Measurements from ENCODE around the gene CACNA1B.
"Not testable (repeated sequence)": the region's sequence is repeated elsewhere in the genome, so short reads cannot be mapped to it uniquely, and the experiment has no call there.

CACNA1B gene

GRCh38 chr9:138103111-138103848 is 225.7 kb downstream of the CACNA1B start:
- no peak for DNase-seq

GRCh38 chr9:138103849-138104206 is 226.2 kb downstream of the CACNA1B start:
- DNase-seq: no peak

- DNase-seq: no peak
These were observed 226.9 kb downstream of the CACNA1B start for GRCh38 chr9:138104251-138105122.

GRCh38 chr9:138105123-138105415 is 227.5 kb downstream of the CACNA1B start:
- no peak for DNase-seq

GRCh38 chr9:138105561-138106505 is 228.3 kb downstream of the CACNA1B start:
- DNase-seq: no peak

- not testable (repeated sequence) for DNase-seq
These were observed 229.5 kb downstream of the CACNA1B start for GRCh38 chr9:138107039-138107438.

GRCh38 chr9:138111607-138112006 is 234.0 kb downstream of the CACNA1B start:
- DNase-seq: no peak

- DNase-seq: no peak
These were observed 234.6 kb downstream of the CACNA1B start for GRCh38 chr9:138112090-138112748.

GRCh38 chr9:138112791-138113600 is 235.4 kb downstream of the CACNA1B start:
- no peak for DNase-seq

- not testable (repeated sequence) for DNase-seq
These were observed 236.2 kb downstream of the CACNA1B start for GRCh38 chr9:138113701-138114325.

GRCh38 chr9:138114501-138115245 is 237.1 kb downstream of the CACNA1B start:
- DNase-seq: no peak

- DNase-seq: no peak
These were observed 237.9 kb downstream of the CACNA1B start for GRCh38 chr9:138115506-138115905.

- DNase-seq: no peak
These were observed 238.9 kb downstream of the CACNA1B start for GRCh38 chr9:138116521-138116920.

- DNase-seq: no peak
These were observed 239.6 kb downstream of the CACNA1B start for GRCh38 chr9:138117101-138117750.

GRCh38 chr9:138117836-138118235 is 240.3 kb downstream of the CACNA1B start:
- no peak for DNase-seq

- DNase-seq: no peak
These were observed 241.1 kb downstream of the CACNA1B start for GRCh38 chr9:138118601-138119071.

- no peak for DNase-seq
These were observed 241.8 kb downstream of the CACNA1B start for GRCh38 chr9:138119202-138120027.

- DNase-seq: no peak
These were observed 242.5 kb downstream of the CACNA1B start for GRCh38 chr9:138120072-138120471.

Data from hippocampal formation (tissue), 2 donors.